ENCODE data around the gene CCDC149.

CCDC149 gene

GRCh38 chr4:24881508-24882196 is 31.2 kb downstream of the CCDC149 start:
- DNase-seq (ENCODE audit: low read depth): no peak

GRCh38 chr4:24880186-24880585 is 32.7 kb downstream of the CCDC149 start:
- no peak for DNase-seq (ENCODE audit: low read depth)

GRCh38 chr4:24878636-24879016 is 34.2 kb downstream of the CCDC149 start:
- no peak for DNase-seq (ENCODE audit: low read depth)

GRCh38 chr4:24877868-24878635 is 34.8 kb downstream of the CCDC149 start:
- no peak for DNase-seq (ENCODE audit: low read depth)

GRCh38 chr4:24876431-24876830 is 36.4 kb downstream of the CCDC149 start:
- no peak for DNase-seq (ENCODE audit: low read depth)

- no peak for DNase-seq (ENCODE audit: low read depth)
These were observed 40.1 kb downstream of the CCDC149 start for GRCh38 chr4:24872720-24873119.

- no peak for DNase-seq (ENCODE audit: low read depth)
These were observed 41.6 kb downstream of the CCDC149 start for GRCh38 chr4:24871210-24871609.

- no peak for DNase-seq (ENCODE audit: low read depth)
These were observed 45.0 kb downstream of the CCDC149 start for GRCh38 chr4:24867766-24868296.

- no peak for DNase-seq (ENCODE audit: low read depth)
These were observed 45.6 kb downstream of the CCDC149 start for GRCh38 chr4:24867251-24867650.

GRCh38 chr4:24865401-24865800 is 47.4 kb downstream of the CCDC149 start:
- no peak for DNase-seq (ENCODE audit: low read depth)

GRCh38 chr4:24863799-24864198 is 49.0 kb downstream of the CCDC149 start:
- no peak for DNase-seq (ENCODE audit: low read depth)

- no peak for DNase-seq (ENCODE audit: low read depth)
These were observed 50.6 kb downstream of the CCDC149 start for GRCh38 chr4:24862073-24862751.

- DNase-seq (ENCODE audit: low read depth): no peak
These were observed 54.3 kb downstream of the CCDC149 start for GRCh38 chr4:24858550-24858949.

GRCh38 chr4:24858026-24858425 is 54.8 kb downstream of the CCDC149 start:
- no peak for DNase-seq (ENCODE audit: low read depth)

GRCh38 chr4:24856586-24856985 is 56.3 kb downstream of the CCDC149 start:
- no peak for DNase-seq (ENCODE audit: low read depth)

GRCh38 chr4:24855741-24856140 is 57.1 kb downstream of the CCDC149 start:
- no peak for DNase-seq (ENCODE audit: low read depth)

- no peak for DNase-seq (ENCODE audit: low read depth)
These were observed 59.7 kb downstream of the CCDC149 start for GRCh38 chr4:24853142-24853541.

GRCh38 chr4:24850674-24851073 is 62.2 kb downstream of the CCDC149 start:
- DNase-seq (ENCODE audit: low read depth): peak; percentile 33

- DNase-seq (ENCODE audit: low read depth): no peak
These were observed 63.1 kb downstream of the CCDC149 start for GRCh38 chr4:24849756-24850155.

GRCh38 chr4:24849351-24849750 is 63.5 kb downstream of the CCDC149 start:
- no peak for DNase-seq (ENCODE audit: low read depth)

- DNase-seq (ENCODE audit: low read depth): no peak
These were observed 66.1 kb downstream of the CCDC149 start for GRCh38 chr4:24846716-24847115.

- no peak for DNase-seq (ENCODE audit: low read depth)
These were observed 66.9 kb downstream of the CCDC149 start for GRCh38 chr4:24845902-24846301.

- DNase-seq (ENCODE audit: low read depth): no peak
These were observed 67.7 kb downstream of the CCDC149 start for GRCh38 chr4:24845132-24845531.

Data from HS-27A (cell line).